C4-2B (cell line): ENCODE results near the gene DNAJA2.
"Not testable (repeated sequence)": the region's sequence is repeated elsewhere in the genome, so short reads cannot be mapped to it uniquely, and the experiment has no call there.

ENCODE experiments used
- H3K27ac ChIP-seq: fragments of 450-650 bp; 2 replicates; pipeline ENCODE4 v1.5.1; 2017
- CTCF ChIP-seq: fragments of 450-650 bp; conservative IDR thresholded peaks from 2 replicates; pipeline ENCODE4 v1.5.1; 2017; ENCODE audit warnings: mild to moderate bottlenecking
- ZFX ChIP-seq: fragments of 450-650 bp; IDR thresholded peaks from 2 replicates; pipeline ENCODE4 v1.6.1; 2017

DNAJA2 gene

GRCh38 chr16:47008612-47009011 lies 35.1 kb upstream of the DNAJA2 start:
- no peak overlapping the region for H3K27ac ChIP-seq
- TF ChIP-seq CTCF (no peak), ZFX (no peak)

- TF ChIP-seq ZFX (no peak), CTCF (no peak)
- H3K27ac ChIP-seq, result no peak overlapping the region
Observed at GRCh38 chr16:47008174-47008573, 34.7 kb upstream of the DNAJA2 start.

- no peak for TF ChIP-seq ZFX
- TF ChIP-seq CTCF, result no peak
- H3K27ac ChIP-seq, result no peak overlapping the region
Observed at GRCh38 chr16:47004652-47005051, 31.2 kb upstream of the DNAJA2 start.

GRCh38 chr16:47000066-47000465 lies 26.6 kb upstream of the DNAJA2 start:
- not testable (repeated sequence) for H3K27ac ChIP-seq

DNA sequence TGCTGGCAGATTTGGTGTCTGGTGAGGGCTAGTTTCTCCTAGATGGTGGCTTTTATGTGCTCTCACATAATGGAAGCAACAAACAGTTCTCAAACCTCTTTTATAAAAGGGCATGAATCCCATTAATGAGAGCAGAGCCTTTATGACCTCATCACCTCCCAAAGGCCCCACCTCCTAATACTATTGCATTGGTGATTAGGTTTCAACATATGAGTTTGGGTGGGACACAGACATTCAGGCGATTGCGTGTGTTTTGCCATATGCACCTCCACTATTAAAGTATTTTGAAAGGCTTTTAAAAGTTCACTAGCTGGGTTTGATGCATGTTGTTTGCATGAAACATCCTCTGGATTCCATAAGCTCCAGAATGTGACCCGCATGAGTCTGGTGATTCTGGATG lies 24.4 kb upstream of the DNAJA2 start:
- no peak overlapping the region for H3K27ac ChIP-seq
- TF ChIP-seq ZFX (no peak), CTCF (no peak)

DNA sequence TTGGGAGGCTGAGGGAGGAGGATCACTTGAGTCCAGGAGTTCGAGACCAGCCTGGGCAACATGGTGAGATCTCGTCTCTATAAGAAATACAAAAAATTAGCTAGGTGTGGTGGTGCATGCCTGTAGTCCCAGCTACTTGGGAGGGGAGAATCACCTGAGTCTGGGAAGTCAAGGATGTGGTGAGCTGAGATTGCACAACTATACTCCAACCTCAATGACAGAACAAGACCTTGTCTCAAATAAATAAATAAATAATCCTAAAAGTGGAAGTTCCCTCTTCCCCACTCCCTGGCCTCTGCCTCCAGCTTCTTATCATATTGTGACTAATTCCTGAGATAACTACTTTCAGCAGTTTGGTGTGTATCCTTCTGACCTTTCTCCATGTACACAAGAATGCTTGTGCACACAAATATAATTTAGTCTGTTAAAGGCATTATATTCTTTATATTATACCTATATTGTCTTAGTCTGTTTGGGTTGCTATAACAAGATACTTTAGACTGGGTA lies 23.5 kb upstream of the DNAJA2 start:
- H3K27ac ChIP-seq, result no peak overlapping the region
- TF ChIP-seq CTCF (no peak), ZFX (no peak)

DNA sequence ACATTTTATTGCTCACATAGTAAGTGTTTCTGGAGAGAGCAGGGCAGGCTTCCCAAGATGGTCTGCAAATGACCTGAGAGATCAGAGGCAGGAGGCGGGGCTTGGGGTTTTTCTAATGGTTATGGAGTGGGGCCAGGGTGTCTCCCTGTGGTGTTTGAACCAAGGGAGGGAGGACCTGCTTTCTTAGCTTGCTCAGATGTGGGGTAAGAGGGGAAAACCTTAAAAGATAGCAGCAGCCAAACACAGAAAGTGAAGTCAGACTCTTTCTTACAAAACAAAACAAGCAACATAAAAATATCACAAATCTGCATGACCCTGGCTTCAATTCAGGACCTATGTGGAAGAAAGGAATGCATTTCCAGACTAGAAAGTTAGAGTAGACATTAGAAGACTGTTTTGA lies 22.9 kb upstream of the DNAJA2 start:
- no peak overlapping the region for H3K27ac ChIP-seq
- TF ChIP-seq CTCF (no peak), ZFX (no peak)
